K562 (cell line): Measurements from ENCODE around the gene ADPRH. TPM values are rescaled to one million over a fixed set of nuclear protein-coding genes. Genes with fewer than 3 reads are reported as not detected.

Source experiments
- PYGO2 ChIP-seq: fragments of 450-650 bp; IDR thresholded peaks from 2 replicates; pipeline ENCODE4 v1.6.1; 2016; ENCODE audit warnings: mild to moderate bottlenecking, missing genetic modification characterization, moderate library complexity, missing compliant biosample characterization
- TAL1 ChIP-seq: fragments of 450-650 bp; IDR thresholded peaks from 2 replicates; pipeline ENCODE4 v1.6.1; 2016; ENCODE audit warnings: mild to moderate bottlenecking
- TSC22D4 ChIP-seq: fragments of 450-650 bp; IDR thresholded peaks from 2 replicates; pipeline ENCODE4 v1.6.1; 2016; ENCODE audit warnings: missing genetic modification characterization, missing biosample characterization, control low read depth
- ZNF146 ChIP-seq: IDR thresholded peaks from one replicate; pipeline ENCODE4 v1.6.1; 2018; ENCODE audit warnings: missing compliant biosample characterization; ENCODE audit not compliant: unreplicated experiment
- ZNF561 ChIP-seq: fragments of 450-650 bp; formaldehyde crosslinking; conservative IDR thresholded peaks from 2 replicates; pipeline ENCODE4 v1.4.0; 2020; ENCODE audit warnings: mild to moderate bottlenecking, moderate library complexity
- polyA plus RNA-seq, 8 experiments: library from polyadenylated mRNA; depleted of rRNA in 4 of 8; stranded (reverse) in 5 of 8; unstranded in 3 of 8; fragments of >200 nt; fragmentation: Nextera tagmentation in 2 of 8; fragmentation: Illumina TruSeq in 1 of 8; extraction: Ambion mirVana in 2 of 8; extraction: Trizol in 1 of 8; gene quantifications; 2 replicates each; pipeline versions ENCODE4 v1.2.1 to v1.2.3, GENCODE V29; 2011 to 2014; ENCODE audit warnings: inconsistent platforms in 1 of 8, missing spikeins in 1 of 8
- total RNA-seq, 7 experiments: library from RNA; depleted of rRNA in 6 of 7; stranded (reverse); fragments of >200 nt in 6 of 7; fragmentation: Illumina TruSeq in 2 of 7; extraction: Trizol in 2 of 7; gene quantifications; 2 replicates each; pipeline versions ENCODE4 v1.2.1 to v1.2.3, GENCODE V29; 2011 to 2021; ENCODE audit warnings: low replicate concordance in 1 of 7
- TF ChIP-seq, protein P1 (sequence below): fragments of 250-450 bp; sonication (Bioruptor Pico); IDR thresholded peaks from 2 replicates; pipeline ENCODE4 v1.5.0; 2022; ENCODE audit warnings: mild to moderate bottlenecking
- TF ChIP-seq, protein P2 (sequence below): fragments of 450-650 bp; IDR thresholded peaks from 2 replicates; pipeline ENCODE4 v1.7.0; 2016; ENCODE audit warnings: borderline replicate concordance
- TF ChIP-seq, protein P3 (sequence below): sonication (generic); formaldehyde crosslinking; IDR thresholded peaks from 2 replicates; pipeline ENCODE4 v1.4.0; 2020; ENCODE audit warnings: mild to moderate bottlenecking, missing genetic modification reagents

The ADPRH gene
- total and polyA plus RNA-seq, 9 of the 15 experiments (the other 6 are each of a cell fraction or from before 2014, with no cell fraction given) = 0.01 to 1.4 (median 0.65) TPM

DNA sequence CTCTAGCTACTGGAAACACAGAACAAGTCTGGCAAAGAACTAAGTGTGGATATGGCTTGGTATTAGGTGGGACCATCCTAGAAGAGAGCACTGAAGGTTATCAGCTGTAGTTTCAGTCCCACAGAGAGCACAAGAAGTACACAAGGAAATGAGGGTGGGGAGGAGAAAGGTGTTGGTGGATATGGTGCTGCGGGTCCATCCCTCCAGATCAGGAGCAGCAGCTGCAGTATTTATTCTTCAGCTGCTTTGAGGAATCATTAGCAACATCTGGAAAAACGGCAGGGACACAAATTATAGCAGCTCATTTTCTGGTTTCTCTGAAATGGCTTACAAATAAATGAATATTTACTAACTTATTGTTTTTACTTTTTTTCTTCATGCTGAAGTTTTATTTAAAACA lies 48.8 kb upstream of the ADPRH start (continued):
- TF ChIP-seq, protein P1, sequence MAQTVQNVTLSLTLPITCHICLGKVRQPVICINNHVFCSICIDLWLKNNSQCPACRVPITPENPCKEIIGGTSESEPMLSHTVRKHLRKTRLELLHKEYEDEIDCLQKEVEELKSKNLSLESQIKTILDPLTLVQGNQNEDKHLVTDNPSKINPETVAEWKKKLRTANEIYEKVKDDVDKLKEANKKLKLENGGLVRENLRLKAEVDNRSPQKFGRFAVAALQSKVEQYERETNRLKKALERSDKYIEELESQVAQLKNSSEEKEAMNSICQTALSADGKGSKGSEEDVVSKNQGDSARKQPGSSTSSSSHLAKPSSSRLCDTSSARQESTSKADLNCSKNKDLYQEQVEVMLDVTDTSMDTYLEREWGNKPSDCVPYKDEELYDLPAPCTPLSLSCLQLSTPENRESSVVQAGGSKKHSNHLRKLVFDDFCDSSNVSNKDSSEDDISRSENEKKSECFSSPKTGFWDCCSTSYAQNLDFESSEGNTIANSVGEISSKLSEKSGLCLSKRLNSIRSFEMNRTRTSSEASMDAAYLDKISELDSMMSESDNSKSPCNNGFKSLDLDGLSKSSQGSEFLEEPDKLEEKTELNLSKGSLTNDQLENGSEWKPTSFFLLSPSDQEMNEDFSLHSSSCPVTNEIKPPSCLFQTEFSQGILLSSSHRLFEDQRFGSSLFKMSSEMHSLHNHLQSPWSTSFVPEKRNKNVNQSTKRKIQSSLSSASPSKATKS (CRISPR knock-in tag) = no peak
- no peak for TF ChIP-seq PYGO2 (tag)
- TF ChIP-seq ZNF561 (CRISPR knock-in tag) = no peak
- TF ChIP-seq, protein P2, sequence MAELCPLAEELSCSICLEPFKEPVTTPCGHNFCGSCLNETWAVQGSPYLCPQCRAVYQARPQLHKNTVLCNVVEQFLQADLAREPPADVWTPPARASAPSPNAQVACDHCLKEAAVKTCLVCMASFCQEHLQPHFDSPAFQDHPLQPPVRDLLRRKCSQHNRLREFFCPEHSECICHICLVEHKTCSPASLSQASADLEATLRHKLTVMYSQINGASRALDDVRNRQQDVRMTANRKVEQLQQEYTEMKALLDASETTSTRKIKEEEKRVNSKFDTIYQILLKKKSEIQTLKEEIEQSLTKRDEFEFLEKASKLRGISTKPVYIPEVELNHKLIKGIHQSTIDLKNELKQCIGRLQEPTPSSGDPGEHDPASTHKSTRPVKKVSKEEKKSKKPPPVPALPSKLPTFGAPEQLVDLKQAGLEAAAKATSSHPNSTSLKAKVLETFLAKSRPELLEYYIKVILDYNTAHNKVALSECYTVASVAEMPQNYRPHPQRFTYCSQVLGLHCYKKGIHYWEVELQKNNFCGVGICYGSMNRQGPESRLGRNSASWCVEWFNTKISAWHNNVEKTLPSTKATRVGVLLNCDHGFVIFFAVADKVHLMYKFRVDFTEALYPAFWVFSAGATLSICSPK = no peak
- TF ChIP-seq TAL1 = no peak
- TF ChIP-seq TSC22D4 (tag) = no peak
- TF ChIP-seq, protein P3, sequence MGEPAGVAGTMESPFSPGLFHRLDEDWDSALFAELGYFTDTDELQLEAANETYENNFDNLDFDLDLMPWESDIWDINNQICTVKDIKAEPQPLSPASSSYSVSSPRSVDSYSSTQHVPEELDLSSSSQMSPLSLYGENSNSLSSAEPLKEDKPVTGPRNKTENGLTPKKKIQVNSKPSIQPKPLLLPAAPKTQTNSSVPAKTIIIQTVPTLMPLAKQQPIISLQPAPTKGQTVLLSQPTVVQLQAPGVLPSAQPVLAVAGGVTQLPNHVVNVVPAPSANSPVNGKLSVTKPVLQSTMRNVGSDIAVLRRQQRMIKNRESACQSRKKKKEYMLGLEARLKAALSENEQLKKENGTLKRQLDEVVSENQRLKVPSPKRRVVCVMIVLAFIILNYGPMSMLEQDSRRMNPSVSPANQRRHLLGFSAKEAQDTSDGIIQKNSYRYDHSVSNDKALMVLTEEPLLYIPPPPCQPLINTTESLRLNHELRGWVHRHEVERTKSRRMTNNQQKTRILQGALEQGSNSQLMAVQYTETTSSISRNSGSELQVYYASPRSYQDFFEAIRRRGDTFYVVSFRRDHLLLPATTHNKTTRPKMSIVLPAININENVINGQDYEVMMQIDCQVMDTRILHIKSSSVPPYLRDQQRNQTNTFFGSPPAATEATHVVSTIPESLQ = no peak
- TF ChIP-seq ZNF146 (CRISPR knock-in tag) = no peak
- TF ChIP-seq, all 486 proteins: peak for 0
